Neuron (in vitro differentiated cells): ENCODE data around the gene ZNF831.

Experiments
- H2AFZ ChIP-seq: one replicate; pipeline ENCODE4 v1.6.1; 2013; ENCODE audit warnings: low read depth, mild to moderate bottlenecking, inconsistent platforms, low read length, moderate library complexity
- H3K27me3 ChIP-seq: one replicate; pipeline ENCODE4 v1.6.1; 2013; ENCODE audit warnings: low read length; ENCODE audit not compliant: insufficient read depth
- H3K36me3 ChIP-seq: one replicate; pipeline ENCODE4 v1.6.1; 2013; ENCODE audit warnings: low read length; ENCODE audit not compliant: insufficient read depth
- H3K4me1 ChIP-seq: one replicate; pipeline ENCODE4 v1.6.1; 2013; ENCODE audit warnings: low read length; ENCODE audit not compliant: insufficient read depth
- H3K4me3 ChIP-seq: 2 replicates; pipeline ENCODE4 v1.5.1; 2013; ENCODE audit warnings: mild to moderate bottlenecking, low read length, moderate library complexity
- H3K9me3 ChIP-seq: one replicate; pipeline ENCODE4 v1.6.1; 2013; ENCODE audit warnings: low read length

ZNF831 gene

DNA sequence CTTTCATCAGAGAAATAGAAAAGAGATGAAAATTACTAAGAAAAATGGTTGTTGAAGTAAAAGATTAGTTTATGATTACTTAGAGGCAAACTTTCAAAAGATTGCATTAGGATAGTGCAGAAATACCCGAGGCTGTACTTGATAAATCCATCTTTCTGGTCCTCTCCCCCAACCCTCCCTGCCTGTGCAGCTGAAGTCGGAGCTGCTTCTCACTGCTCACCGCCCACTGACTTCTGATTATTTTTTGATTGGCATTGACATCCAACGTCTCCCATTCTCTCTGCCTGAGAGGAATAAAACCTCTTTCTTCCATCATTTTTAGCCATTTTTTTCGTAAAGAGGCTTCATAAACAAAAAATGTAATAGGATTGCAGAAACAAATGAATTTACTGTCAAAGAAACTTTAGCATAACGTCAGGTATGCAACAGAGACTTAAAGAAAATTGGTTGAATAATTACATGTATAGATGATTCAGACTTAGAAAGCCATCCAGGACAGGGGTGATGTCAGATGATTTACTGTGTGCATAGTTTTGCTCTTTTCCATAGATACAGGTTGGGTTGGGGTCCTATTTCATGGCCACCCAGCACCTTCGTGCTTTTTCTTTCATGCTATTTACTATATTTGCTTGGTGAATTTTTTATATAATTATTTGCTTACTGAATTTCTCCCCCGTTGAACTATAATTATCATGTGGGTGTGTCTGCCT, 83.2 kb downstream of the ZNF831 start:
- H3K4me3 ChIP-seq, result no peak overlapping the region
- H3K9me3 ChIP-seq, result no peaks in the 10 kb centered on the region
- H3K4me1 ChIP-seq, result peaks cover 4% of the 10 kb centered on the region
- H3K27me3 ChIP-seq, result peaks cover 17% of the 10 kb centered on the region
- no peaks in the 10 kb centered on the region for H3K36me3 ChIP-seq
- no peak overlapping the region for H2AFZ ChIP-seq

DNA sequence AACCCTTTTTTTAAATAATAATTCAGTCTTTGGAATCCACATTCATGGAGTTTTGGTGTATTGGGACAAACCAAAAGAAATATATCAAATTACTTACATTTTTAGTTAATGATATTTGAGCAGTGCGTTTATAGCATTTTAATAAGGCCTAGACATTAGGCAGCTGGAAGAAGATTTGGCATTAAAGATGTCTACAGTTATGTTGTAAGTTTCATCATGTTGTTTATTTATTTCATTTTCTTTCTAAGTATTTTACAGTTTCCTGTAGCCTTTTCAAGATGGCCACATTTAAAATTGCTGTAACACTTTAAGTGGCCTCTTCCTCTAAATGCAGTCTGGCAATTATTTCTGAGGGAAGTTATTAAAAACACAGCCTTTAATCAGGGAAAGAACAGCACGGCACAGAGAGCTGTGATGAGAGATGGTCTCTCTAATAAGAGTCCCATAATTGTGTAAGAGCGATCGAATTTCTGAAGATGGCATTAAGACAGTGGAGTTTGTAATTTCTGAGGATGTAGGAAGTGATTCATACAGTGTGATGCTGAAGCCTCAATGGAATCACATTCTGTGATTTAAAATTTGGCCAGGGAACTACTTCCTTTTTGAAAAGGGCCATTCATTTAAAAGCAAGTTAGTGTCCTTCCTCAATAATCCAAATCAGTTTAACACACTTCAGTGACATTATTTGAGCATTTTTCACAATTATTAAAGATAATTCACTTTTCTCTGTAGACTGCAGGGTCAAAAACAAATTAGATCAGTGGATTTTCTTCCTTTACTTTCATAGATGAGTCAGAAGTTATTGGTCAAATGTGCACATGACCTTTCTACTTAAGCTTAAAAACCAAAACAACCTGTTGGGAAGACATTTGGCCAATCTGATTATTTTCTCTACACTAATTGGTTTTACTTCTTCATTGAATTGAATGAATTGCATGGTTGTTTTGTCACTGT, 84.4 kb downstream of the ZNF831 start:
- Histone ChIP-seq H3K27me3 (peaks cover 15% of the 10 kb centered on the region), H3K9me3 (no peaks in the 10 kb centered on the region), H2AFZ (no peak overlapping the region), H3K4me1 (peaks cover 4% of the 10 kb centered on the region), H3K36me3 (no peaks in the 10 kb centered on the region), H3K4me3 (no peak overlapping the region)

GRCh38 chr20:59250293-59250692, 86.7 kb downstream of the ZNF831 start:
- Histone ChIP-seq H3K27me3 (peaks cover 13% of the 10 kb centered on the region), H3K4me3 (no peak overlapping the region), H3K9me3 (no peaks in the 10 kb centered on the region), H3K36me3 (no peaks in the 10 kb centered on the region), H3K4me1 (peaks cover under 1% of the 10 kb centered on the region), H2AFZ (no peak overlapping the region)

- Histone ChIP-seq H3K27me3 (peaks cover 4% of the 10 kb centered on the region), H3K4me3 (no peak overlapping the region), H2AFZ (no peak overlapping the region), H3K4me1 (no peaks in the 10 kb centered on the region), H3K36me3 (no peaks in the 10 kb centered on the region), H3K9me3 (no peaks in the 10 kb centered on the region)
Observed at GRCh38 chr20:59253325-59253724, 89.7 kb downstream of the ZNF831 start.

- Histone ChIP-seq H3K36me3 (no peaks in the 10 kb centered on the region), H3K4me1 (no peaks in the 10 kb centered on the region), H3K9me3 (no peaks in the 10 kb centered on the region), H3K27me3 (peaks cover 4% of the 10 kb centered on the region), H2AFZ (no peak overlapping the region), H3K4me3 (no peak overlapping the region)
Observed at GRCh38 chr20:59253779-59254319, 90.2 kb downstream of the ZNF831 start.

DNA sequence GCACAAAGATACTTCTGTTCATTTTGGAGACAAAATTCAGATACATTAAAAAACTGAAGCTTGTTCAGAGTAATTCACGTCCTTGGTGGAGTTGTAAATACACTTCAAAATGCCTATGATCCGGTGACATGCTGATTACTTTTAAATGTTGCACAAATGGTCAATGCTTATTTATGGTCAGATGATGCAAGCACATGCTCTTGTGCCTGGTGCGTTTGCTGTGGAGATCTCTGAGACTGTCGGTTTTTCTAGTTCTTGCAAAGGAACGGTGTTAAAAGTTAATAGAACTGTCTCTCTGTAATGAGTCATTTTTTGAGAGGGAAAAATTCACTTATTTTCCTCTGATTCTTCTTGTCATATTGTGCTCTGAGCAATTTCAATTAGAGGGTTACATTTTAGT, 91.6 kb downstream of the ZNF831 start:
- H3K4me3 ChIP-seq, result no peak overlapping the region
- no peaks in the 10 kb centered on the region for H3K27me3 ChIP-seq
- no peaks in the 10 kb centered on the region for H3K36me3 ChIP-seq
- H3K9me3 ChIP-seq, result no peaks in the 10 kb centered on the region
- H2AFZ ChIP-seq, result no peak overlapping the region
- H3K4me1 ChIP-seq, result no peaks in the 10 kb centered on the region

DNA sequence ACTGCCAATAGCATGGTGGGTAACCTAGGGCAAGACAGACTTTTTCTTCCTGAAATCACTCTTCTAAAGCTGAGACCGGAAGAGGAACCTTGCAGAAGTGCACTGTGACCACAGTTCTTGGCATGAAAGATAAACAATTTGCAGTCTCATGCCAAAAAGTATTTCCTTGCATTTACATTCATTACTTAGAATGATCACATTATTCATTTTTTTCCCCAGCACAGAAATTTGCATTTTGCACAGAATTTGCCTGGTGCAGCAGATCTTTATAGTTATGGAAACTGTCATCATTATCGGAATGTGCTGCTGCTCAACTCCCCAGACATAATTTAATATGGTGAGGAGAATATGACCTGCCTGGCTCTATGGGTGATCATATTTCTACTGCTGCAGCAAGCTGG, 94.6 kb downstream of the ZNF831 start:
- H3K27me3 ChIP-seq, result peaks cover 3% of the 10 kb centered on the region
- no peak overlapping the region for H3K4me3 ChIP-seq
- no peaks in the 10 kb centered on the region for H3K36me3 ChIP-seq
- H3K9me3 ChIP-seq, result no peaks in the 10 kb centered on the region
- H3K4me1 ChIP-seq, result no peaks in the 10 kb centered on the region
- no peak overlapping the region for H2AFZ ChIP-seq

DNA sequence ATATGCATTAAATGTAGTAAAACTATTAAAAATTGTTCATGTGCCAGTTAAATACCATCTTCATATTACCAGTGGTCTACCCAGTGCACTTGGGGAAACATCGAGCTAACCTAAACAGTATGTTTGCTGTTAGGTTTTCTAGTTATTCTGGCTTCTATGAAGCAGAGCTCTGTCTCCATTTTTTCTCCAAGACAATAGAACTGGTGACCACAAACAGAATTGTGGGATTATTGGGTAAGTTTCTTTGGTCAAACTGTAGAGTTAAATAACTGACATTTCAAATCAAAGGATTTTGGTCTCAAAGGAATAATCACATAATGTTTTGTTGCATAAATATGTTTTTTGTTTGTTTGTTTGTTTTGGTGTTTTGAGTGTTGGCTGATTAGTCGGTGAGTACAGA, 96.3 kb downstream of the ZNF831 start:
- H2AFZ ChIP-seq, result no peak overlapping the region
- no peaks in the 10 kb centered on the region for H3K36me3 ChIP-seq
- H3K27me3 ChIP-seq, result peaks cover 3% of the 10 kb centered on the region
- no peak overlapping the region for H3K4me3 ChIP-seq
- H3K9me3 ChIP-seq, result no peaks in the 10 kb centered on the region
- no peaks in the 10 kb centered on the region for H3K4me1 ChIP-seq

GRCh38 chr20:59265298-59265697, 101.7 kb downstream of the ZNF831 start:
- Histone ChIP-seq H3K36me3 (no peaks in the 10 kb centered on the region), H3K27me3 (peaks cover 8% of the 10 kb centered on the region), H2AFZ (no peak overlapping the region), H3K4me3 (no peak overlapping the region), H3K9me3 (no peaks in the 10 kb centered on the region), H3K4me1 (no peaks in the 10 kb centered on the region)

- Histone ChIP-seq H2AFZ (no peak overlapping the region), H3K4me3 (no peak overlapping the region), H3K9me3 (no peaks in the 10 kb centered on the region), H3K36me3 (no peaks in the 10 kb centered on the region), H3K4me1 (no peaks in the 10 kb centered on the region), H3K27me3 (peaks cover 6% of the 10 kb centered on the region)
Observed at GRCh38 chr20:59268870-59269269, 105.2 kb downstream of the ZNF831 start.

GRCh38 chr20:59269411-59270025, 105.9 kb downstream of the ZNF831 start:
- H3K27me3 ChIP-seq, result peaks cover 6% of the 10 kb centered on the region
- H3K4me1 ChIP-seq, result no peaks in the 10 kb centered on the region
- no peaks in the 10 kb centered on the region for H3K36me3 ChIP-seq
- no peak overlapping the region for H3K4me3 ChIP-seq
- no peaks in the 10 kb centered on the region for H3K9me3 ChIP-seq
- no peak overlapping the region for H2AFZ ChIP-seq

- Histone ChIP-seq H2AFZ (no peak overlapping the region), H3K36me3 (no peaks in the 10 kb centered on the region), H3K4me1 (no peaks in the 10 kb centered on the region), H3K27me3 (peaks cover 6% of the 10 kb centered on the region), H3K9me3 (no peaks in the 10 kb centered on the region), H3K4me3 (no peak overlapping the region)
Observed at GRCh38 chr20:59270380-59270779, 106.8 kb downstream of the ZNF831 start.
